SIG-M5 (cell line): ENCODE measurements around the gene ATP5F1D.
A peak's percentile ranks its signal among the peaks of the same experiment; 100 is the strongest.

Source experiments
- DNase-seq: peaks from one replicate; lab custom pipeline; 2025; lab: John Stamatoyannopoulos, UW

ATP5F1D gene

DNA sequence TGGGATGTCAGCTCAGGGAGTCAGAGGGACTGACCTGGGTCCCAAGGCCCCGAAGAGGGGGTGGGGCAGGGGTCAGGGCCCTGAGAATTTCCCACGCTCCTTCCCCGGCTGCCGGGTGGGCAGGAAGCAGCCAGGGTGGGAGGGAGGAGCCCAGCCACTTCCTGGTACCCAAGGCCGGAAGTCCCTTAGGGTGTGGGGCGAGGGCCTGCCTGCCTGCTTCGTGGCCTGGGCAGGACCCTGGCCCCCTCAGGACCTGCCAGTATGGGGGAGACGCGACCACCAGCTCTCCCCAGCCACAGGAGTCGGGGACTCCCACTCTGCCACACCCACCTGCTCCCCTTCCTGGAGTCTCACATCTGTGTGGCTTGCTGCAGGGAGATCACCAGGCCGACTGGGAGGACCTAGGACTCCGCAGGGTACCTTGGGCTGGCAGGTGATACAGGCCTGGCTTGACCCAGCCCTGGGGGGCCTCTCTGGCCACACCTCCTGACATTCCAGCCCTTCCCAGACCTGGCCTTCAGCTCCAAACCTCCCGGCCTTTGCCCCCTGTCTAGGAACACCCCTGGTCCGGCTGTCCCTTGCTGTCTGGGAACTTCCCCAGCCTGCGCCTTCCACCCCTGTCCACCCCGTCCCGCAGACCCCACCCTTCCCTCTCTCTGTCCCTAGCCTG lies 17.8 kb downstream of the ATP5F1D start:
- no peak for DNase-seq

DNA sequence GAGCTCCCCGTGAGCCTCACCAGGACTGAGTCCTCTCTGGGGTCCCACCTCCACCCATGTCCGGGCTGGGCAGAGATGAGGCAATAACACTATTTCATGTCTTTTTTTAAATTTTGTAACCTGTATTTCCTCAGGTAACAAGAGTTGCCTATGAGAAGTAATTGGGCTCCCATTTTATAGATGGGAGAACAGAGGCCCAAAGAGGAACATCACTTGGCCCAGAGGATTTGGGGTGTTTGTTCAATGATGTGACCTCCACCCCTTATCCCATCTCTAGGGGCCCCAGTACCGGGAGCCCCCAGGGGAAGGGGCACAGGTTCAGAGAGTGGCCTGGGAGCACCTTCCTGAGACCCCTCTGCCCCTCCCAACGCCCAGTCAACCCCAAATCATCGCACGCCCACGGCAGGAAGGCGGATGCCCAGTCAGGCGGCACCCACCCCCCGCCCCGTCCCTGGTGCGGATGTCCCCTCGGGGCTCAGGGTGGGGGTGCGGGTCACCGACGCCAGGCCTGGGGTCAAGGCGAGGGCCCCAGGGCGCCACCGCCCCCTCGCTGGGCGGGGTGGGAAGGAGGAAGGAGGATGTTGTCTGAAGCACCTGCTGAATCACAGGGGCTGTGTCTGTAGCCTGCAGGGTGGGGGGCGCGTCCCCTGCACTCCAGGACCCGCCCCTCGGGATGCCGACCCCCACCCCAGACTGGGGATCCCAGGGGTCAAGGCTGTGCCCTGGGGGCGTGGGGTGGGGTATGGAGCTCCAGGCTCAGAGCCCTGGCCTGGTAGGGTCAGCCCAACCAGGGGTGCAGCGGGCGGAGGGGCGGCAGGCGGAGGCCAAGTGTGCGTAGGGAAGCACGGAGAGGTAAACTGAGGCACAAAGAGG lies 18.6 kb downstream of the ATP5F1D start:
- DNase-seq, result no peak

DNA sequence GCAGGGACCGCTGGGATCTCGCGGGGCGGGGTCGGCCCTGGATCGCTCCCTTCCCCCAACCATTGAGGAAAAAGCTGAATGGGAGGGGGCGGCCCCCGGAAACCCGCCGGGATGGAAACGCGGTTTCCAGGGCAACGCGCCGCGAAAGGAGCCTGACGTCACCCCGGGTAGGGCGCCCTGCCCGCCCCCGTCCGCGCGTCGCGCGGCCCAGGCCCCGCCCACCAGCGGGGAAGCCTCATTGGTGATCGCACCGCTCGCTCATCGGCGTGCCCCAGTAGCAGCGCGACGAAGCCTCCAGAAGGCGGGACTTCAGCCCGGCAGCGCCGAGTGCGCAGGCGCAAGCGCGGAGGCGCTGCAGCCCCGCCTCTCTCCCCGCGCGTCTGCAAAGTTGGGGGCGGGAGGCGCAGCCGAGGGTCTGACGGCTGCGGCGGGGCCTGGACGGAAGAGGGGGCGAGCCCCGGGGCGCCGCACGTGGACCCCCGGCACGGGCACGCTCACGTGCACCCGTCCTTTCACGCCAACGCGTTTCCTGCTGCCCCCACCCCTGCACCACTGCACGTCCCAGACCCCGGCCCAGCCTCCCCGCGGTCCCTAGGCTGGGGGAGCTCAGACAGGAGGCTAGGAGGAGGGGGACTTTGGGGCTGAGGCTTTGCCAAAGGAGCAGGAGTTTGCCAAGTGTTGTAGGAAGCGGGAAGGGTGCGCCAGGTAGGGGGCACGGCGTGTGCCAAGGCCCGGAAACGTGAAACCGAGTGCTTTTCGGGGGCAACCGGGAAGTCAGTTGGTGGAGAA lies 19.4 kb downstream of the ATP5F1D start:
- peak; percentile 66 for DNase-seq

DNA sequence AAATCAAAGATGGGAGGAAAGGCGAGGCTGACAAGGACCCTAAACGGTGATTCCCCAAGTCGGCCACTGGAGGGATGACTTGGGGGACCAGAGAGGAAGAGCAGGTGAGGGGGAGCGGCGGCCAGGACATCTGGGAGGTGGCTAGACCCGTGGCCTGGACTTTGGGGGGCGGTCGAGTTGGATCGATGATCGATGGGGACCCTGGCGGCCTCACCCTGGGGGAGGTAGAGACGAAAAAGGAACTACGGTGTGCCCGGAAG lies 19.9 kb downstream of the ATP5F1D start:
- no peak for DNase-seq

DNA sequence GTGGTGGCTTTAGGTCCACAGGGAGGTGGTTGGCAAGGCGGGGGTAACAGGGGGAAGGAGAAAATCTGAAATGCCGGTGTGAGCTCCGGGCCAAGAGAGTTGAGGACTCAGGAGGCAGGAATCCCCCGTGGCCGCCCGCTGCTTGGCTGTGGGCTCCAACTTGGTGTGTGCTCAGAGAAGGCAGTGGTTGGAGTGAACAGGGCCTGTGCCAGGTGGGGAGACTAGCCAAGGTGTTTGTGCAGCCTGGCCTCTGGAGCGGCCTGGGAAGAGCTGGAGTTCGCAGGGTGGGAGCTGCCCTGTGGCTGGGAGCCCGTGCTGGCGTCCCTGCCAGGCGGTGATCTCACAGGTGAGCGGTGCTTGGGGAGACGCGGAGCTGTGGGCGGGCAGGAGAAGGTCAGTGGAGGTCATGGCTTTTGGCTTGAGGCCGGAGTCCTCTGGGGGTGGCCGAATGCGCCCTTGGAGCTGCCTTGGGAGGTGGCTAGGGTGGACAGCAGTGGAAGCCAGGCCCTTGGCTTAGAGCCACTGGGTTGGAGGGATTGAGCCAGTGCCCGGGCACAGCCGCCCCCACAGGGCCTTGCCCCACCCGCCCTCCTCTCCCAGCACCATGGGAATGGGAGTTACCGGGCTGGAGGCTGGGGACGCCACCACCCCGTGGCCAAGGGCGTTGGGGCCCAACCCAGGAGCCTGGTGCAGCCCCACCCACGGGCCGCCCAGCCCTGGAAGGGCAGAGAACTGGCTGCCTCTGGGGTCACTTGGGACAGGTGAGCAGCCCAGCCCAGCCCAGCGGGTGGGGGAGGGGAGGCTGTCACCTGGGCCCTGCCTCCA lies 20.5 kb downstream of the ATP5F1D start:
- no peak for DNase-seq

DNA sequence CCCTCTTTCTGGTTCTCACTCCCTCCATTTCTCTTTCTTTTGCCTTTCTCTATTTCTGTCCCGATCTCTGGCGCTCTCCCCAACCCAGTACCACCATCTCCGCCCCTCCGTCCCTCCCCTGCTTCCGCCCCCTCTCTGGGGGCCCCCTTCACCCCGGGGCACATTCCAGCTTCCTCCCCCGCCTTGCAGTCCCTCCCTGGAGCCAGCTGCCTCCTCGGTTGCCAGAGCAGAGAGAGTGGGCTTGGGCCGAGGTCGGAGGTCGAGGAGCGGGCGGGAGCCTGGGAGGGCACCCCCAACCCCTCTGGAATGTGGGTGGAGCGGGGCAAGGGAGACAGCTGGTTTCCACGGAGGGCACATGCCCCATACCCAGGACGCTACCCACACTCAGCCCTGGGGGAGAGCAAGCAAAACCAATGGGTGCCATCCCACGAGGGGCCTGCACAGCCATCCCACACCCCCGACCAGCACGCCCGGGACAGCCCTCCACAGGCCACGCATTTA lies 21.1 kb downstream of the ATP5F1D start:
- no peak for DNase-seq

DNA sequence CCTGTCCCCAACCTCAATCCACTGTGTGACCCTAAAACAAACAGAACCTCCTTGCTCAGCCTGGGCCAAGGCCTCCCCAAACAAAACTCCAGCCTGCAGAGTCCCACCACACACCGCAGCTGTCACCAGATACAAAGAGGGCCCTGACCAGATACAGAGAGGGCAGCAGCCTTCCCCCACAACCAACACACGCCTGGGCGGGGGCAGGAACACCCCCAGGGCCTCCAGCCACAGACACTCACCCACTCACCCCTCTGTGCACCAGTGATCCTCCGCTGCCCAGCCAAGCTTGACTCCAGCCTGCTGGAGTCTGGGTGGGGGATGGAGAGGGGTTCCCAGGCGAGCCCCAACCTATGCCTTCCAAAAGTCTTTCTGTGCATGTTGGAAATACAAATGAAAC lies 21.6 kb downstream of the ATP5F1D start:
- no peak for DNase-seq

DNA sequence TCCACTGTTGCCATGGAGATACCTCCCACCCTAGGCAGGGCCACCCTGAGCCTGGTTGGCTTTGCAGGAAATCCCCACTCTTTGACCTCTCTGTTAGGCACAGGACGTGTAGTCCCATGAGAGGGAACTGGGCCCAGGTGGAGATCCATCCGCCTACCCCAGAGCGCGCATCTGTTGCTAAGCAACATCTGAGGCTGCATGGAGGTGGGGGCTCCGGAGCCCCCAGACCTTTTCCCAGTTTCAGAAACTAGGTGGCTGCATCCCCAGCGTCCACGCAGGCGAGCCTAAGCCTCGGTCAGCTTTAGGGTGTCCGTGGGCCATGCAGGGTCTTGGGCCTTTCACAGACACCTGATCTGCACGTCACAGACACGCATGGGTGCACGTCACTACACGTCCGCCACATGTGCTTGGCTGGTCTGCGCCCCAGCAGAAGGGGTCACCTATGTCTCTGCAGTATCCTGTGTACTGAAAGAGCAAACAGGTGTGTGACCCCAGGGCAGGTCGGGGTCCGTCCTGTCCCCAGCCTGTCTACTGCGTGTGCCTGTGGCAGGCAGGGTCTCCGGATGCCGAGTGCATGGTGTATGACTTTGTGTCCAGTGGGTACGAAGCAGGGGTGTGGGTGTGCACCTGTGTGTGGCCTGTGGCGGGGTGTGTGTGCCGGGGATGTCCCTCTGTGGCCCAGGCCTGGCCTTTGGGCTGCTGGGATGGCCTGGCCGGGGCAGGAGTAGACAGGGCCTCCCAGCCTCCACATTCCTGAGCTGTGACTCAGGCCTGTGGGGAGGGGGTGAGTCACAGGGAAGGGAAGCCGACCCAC lies 23.5 kb downstream of the ATP5F1D start:
- DNase-seq, result no peak

DNA sequence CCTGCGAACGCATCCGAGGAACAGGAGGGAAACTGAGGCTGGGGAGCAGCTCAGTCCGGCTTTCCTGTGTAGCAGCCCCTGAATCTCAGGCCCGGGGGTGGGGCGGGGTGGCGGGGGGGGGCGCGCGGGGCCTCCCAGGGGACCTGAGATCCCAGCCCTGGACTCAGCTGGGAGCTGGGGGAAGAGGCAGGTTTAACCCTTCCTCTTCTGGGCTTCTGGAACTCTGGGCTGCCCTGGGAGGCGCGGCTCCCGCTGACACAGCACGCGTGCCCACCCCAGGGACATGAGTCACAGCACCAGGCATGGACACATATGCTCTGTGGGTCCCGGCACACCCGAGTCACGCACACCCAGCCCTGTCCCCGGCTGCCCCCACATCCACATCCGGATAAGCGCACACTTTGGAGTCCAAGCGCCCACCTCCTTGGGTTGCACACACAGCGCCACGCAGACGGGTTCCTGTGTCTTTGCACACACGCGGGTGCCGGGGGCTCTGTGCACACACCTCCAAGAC lies 24.1 kb downstream of the ATP5F1D start:
- DNase-seq, result no peak

DNA sequence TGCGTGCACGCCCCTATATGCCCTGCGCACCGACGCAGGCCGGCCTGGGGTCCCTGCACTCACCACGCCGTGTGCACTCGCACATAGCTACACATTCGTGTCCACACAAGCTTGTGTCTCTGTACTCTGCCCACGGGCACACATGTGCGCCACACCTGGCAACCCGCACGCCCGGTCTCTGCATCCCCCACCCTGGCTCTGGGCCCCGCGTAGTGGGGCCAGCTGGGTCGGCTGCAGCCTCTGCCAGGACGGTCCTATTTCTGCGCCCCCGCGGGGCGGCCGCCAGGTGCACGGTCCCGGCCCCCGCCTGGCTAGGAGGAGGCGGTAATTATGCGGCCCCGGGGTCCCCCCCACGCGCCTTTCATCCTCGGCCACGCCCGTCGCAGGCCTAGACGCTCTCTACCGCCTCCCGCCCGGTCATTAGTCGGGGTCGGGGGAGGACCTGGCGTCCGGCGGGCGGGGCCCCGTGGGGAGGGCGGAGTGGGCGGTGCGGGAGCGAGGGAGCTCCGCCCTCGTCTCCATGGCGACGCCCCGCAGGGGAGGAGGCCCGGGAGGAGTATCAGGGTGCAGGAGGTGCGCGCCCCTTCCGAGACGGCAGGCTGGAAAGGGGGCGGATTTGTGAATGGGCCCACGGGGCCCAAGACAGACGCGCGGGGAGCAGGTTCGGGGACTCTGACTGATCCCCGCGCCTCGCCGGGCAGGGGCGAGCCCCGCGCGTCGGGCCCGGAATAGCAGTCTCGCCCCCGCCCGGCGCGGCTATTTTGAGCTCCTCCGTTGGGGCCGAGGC lies 24.8 kb downstream of the ATP5F1D start:
- DNase-seq, result no peak

DNA sequence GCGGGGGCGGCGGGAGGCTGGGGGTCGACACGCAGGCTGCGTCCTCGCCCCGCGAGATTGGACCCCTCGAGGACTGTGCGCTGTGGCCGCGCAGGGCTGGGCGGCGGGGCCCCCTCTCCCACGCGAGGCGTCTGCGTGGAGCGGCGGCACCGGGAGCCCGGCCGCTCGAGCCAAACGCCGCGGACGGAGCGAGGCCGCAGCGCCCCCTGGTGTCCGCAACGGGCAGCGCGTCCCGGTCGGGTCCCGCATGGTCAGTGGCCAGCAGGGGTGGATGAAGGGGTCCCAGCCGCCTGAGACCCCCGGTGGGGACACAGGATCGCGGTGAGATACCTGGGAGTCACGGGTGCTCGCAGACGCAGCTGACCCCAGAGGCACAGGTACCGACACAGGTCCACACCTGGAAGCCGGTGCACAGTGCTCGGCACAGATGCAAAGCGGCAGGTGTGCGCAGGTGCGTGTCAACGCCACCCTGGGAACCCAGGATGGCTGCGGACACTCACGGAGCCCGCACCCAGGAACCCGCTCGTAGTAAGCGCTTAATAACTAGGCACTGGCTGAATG lies 25.4 kb downstream of the ATP5F1D start:
- DNase-seq, result no peak

DNA sequence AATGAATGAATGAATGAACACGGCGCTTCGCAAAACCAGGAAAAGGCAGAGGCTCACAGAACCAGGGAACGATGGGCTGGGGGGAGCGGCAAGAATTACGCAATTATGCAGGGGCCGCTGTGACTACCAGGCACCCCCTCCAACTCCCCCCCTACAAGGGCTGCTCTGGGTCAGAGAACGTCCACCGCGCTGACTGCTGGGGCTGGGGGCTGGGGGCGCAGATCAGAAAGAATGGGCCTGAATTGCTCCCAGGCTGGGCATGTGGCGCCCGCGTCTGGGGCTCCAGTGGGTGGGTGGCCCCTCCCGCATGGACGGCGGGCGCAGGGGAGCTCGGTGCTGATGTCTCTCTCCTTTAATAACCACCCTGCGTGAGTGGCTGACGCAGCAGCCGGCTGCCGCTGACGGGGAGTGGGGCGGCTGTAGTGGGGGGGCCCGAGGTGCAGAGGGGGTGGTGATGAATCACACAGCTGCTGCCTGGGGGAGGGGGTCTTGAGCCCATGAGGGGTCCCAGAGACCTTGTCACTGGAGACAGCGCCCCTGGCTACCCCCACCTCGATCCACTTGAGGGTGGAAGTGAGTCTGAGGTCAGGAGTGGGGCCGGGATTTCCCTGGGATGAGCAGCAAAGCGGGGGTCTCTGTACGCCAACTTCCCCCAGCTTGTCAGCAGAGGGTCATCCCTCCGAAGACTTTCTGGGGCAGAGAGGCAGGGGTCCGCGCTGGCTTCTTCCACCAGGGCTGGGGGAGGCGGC lies 26.1 kb downstream of the ATP5F1D start:
- DNase-seq, result no peak

DNA sequence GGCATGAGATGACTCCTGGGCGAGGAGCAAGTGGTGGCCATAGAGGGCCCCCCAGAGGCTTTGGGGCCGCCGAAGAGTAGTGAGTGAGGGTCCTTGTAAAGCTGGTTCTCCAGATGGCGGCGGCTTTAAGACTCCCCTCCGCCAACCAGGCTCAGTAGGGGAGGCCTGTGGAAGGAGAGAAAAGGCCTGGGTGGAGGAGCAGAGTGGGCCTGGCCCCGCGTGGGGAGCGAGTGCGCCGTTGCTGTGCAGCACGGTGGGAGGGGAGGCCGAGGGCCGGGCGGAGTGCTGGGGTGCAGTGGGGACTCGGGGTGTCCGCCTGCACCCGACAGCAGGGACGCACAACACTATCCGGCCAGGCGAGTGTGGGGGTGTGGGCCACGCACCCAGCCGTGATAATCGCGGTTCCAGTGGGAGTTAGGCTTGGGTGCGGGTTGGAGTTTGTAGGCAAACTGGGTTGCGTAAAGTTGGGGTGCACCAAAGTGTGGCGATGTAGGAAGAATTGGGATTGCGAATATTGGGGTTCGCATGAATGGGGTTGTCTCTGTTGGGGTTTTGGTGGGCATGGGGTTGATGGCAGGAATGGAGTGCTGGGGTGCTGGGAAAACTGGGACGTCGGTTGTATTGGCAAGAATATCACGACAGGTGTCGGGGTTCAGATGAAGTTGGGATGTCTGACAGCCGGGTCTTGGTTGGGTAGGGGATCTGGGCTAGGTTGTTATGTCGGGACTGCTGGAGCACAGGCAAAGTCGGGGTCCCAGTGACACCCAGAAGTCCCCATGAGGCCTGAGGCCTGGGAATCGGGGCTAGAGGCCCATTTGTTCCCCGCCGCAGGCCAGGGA lies 26.9 kb downstream of the ATP5F1D start:
- no peak for DNase-seq

DNA sequence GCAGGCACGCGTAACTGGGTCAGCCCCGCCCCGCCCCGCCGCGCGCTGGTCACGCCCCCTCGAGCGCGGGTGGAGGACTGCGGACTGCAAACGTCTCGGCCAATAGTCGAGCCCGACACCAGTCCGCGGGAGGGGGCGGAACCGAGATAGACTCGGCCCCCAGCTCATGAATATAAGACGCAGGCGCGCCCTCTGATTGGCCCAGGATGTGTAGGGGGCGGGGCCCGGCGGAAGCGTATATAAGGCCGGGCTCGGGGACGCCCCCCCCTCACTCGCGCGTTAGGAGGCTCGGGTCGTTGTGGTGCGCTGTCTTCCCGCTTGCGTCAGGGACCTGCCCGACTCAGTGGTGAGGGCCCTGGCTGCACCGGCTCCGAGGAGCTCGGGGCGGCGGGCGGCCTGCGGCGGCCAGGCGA lies 27.5 kb downstream of the ATP5F1D start, which contains the start of gene CIRBP:
Gene CIRBP (plus strand): TSS at position 268 of the 413 bp plus-strand sequence. CDS start 1,602 bp downstream, outside the sequence.
- peak; percentile 77 for DNase-seq

DNA sequence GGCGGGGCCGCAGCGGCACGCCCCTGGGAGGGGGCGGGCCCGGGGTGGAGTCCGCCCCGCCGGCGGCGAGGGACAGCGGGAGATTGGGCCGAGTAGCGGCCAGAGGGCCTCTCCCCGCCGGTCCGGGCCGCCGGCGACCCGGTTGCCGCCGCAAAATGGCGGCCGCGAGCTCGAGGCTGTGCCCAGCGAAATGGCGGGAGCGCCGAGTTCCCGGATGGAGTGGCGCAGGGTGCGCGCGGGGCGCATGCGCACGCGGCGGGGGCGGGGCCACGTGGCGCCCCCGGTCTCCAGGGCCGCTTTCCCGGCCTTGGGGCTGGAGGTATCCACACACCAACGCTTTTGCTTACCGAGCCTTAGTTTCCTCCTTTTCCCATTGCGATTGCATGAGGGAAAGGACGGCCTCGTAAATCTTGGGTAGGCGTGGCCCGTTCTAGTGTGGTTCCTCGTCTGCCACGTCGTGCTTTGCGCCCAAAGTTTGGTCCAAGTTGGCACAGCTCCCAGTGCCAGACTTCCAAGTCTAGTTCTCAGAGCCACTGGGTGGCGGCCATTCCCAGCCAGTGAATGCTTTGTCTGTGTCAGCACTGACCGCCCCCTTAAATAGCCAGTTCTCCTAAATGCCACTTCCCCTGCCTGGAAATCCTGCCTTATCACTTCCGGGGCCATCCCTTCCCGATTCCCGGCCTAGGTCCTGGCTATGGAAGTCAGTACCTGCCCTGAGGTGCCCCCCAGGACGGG lies 28.1 kb downstream of the ATP5F1D start:
- no peak for DNase-seq

DNA sequence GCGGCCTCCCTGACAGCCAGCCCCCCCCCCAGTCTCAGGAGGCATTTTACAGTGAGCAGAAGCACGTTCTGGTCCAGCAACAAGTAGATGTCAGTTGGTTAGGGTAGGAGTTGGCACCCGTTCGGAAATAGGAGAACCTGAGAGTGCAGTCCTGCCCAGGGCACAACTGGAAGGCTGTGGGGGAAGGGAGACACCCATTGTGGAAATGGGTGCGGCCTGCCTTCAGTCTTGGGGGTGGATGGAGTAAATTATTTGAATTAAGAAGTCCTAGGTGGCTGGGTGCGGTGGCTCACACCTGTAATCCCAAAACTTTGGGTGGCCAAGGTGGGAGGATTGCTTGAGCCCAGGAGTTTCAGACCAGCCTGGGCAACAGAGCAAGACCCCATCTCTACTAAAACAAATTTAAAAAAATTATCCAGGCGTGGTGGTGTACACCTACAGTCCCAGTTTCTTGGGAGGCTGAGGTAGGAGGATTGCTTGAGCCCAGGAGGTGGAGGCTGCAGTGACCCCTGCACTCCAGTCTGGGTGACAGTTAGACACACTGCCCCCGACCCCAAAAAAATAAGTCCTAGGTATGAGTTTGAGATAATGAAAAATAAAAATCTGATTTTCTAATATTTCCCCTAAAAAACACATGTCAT lies 28.8 kb downstream of the ATP5F1D start:
- DNase-seq, result no peak
